CD4-positive, alpha-beta T cell treated with Interleukin-1 beta for 1 hour (primary cell): ENCODE measurements around the gene DUSP7.

Source experiments
- DNase-seq, 2 donors: peaks; one replicate each; pipeline ENCODE4 v3.0.0-alpha.2; 2020 to 2022

Gene DUSP7, protein sequence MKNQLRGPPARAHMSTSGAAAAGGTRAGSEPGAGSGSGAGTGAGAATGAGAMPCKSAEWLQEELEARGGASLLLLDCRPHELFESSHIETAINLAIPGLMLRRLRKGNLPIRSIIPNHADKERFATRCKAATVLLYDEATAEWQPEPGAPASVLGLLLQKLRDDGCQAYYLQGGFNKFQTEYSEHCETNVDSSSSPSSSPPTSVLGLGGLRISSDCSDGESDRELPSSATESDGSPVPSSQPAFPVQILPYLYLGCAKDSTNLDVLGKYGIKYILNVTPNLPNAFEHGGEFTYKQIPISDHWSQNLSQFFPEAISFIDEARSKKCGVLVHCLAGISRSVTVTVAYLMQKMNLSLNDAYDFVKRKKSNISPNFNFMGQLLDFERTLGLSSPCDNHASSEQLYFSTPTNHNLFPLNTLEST

DNA sequence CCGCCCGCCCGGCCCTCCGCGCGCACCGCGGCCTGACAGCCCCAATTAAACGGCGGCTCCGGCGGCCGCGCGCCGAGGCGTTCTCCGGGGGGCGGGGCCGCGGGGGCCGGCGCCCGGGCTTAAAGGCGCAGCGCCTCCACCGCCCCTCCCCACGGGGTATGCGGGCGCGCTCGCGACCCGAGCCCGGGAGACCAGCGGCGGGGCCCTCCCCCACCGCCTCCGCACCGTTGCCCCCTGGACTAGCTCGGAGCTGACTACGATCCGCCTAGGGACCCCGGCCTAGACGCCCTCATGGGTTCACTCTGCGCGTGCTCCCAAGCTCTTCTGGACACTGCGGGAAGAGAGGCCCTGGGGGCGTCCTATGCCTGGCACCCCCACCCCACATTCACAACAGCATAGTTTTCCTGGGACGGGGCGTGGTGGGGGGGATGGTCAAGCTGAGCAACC, at the start of gene DUSP7:
DUSP7 (minus strand) TSS at position 51 of the 447 bp plus-strand sequence. CDS start 205 bp downstream, outside the sequence.
- peak; percentile 67 to 74 for DNase-seq

DNA sequence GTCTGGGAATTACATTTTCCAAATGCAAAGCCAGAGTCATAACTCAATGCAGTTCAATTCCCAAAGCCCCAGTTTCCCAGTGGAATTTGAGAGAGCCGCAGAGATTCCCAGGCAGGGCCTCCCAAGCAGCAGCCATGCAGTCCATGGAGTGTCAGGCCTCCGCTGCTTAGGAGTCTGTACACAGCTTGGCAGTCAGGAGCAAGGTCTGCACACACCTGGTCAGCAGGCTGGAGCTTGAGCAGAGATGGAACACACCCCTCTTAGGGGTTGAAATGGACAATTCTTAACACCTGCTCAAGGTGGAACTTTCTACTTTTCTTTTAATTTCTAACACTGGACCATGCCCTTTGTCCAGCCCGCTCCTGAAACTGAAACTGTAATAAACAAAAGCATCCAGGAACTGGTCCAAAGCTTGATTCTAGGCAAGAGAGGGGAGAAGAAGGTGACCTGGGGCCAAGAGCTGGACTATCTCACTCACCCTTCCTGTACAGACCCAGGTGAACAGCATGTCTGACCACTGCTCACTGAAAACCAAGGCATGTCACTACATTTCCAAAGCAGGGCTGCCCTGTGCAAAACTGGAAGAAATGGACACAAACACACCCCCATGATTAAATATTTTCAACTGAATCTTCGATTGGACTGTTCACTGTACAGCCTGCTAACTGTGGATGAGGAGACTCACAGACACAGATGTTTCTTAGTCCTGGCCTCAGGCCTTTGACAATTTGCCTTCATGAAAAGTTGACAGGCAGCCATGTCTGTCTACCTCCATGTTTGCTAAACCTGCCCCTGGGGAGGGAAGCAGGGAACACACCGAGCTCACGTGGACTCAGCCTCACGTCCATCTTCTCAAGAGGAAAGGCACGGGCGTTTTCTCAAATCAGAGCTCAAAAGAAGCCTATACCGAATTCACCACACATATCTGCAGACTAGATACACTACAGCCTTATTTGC, 48.6 kb upstream of the DUSP7 start:
- DNase-seq: no peak

DNA sequence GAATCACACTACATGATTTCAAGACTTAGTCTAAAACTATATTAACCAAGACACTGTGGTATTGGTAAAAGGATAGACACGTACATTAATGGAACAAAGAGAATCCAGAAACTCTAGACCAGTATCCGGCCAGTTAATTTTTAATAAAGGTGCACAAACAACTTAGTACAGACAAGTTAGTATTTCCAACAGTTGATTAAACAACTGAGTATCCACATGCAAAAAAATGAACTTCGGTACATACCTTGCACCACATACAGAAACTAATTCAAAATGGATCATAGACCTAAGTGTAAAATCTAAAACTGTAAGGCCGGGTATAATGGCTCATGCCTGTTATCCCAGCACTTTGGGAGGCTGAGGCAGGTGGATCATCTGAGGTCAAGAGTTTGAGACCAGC, 46.6 kb upstream of the DUSP7 start:
- DNase-seq: no peak

DNA sequence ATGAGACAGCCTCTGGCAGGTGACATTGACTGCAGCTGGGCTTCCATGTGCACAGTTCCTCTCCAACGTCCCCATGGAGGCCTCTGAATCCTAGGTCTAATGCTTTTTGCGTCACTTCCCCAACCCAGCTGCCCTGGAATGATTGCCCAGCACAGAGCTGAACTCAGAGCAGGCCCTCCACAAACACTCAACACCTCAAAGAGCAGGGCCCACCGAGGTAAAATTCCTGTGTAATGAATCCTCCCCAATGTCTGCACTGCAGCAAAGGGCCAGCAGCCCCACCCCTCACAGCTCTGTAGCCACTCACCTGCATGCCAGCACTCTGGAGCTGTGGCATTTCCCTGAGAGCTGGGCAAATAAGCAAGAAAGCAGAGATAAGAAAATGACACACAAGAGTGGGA, 42.6 kb upstream of the DUSP7 start:
- no peak for DNase-seq

DNA sequence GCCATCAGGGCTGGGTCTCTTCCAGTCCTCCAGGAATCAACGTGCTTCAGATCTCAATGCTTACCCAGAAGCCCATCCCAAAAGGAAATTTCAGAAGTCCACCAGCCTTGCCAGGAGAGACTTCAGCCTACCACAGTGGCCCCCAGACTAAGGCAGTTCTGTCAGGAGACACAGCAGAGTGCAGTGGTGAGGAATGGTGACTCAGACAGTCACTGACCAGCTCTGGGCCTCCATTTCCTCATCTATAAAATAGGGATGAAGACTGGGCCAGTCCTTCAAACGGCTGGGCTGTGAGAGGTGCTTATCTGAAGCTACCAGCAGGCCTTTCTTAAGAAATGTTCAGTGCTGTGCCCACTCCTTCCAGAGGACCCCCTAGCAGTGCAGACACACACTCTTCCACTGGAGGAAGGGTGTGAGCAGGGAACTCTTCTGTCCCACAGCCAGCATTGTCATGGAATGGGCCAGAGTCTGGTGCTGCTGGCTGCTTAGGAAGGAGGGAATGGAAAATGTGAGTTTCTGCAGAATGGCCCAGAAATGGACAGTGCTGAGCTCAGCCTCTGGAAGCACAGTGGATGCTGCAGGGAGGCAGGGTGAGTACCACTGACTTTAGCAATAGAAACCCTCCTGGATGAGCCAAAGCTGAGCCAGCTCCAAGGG, 41.6 kb upstream of the DUSP7 start:
- no peak for DNase-seq

DNA sequence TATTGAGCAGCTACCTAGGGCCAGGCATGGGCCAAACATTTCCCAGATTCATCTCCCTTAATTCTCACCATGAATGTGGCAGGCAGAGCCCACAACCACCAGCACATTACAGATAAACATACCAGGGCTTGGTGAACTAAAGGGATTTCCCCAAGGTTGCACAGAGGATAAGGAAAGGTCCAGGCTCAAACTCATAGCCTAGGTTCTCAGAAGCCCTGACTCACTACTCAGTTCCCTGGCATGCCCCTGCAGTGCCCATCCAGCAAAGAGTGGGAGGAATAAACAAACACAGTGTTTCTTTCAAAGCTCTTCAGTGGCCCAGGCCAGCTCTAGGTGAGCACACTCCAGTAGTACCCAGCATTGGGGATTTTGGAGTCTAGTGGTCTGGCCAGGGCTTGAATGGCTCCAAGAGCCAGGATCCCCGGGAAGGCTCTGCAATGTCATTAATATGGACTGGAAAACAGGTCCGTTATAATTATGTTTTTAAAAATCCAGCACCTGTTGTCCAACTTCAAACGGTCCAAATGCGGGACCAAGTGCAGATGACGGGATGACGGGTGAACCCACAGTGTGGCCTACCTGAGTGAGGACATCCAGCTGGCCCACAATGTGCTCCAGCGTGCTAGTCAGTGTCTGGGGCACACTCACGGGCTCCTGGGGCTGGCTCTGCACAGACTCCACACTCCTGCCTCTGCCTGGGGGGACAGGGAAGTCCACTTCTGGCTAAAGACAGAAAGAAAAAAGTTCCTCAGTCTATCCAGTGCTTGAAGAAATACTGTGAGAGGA, 39.8 kb upstream of the DUSP7 start:
- DNase-seq: no peak

DNA sequence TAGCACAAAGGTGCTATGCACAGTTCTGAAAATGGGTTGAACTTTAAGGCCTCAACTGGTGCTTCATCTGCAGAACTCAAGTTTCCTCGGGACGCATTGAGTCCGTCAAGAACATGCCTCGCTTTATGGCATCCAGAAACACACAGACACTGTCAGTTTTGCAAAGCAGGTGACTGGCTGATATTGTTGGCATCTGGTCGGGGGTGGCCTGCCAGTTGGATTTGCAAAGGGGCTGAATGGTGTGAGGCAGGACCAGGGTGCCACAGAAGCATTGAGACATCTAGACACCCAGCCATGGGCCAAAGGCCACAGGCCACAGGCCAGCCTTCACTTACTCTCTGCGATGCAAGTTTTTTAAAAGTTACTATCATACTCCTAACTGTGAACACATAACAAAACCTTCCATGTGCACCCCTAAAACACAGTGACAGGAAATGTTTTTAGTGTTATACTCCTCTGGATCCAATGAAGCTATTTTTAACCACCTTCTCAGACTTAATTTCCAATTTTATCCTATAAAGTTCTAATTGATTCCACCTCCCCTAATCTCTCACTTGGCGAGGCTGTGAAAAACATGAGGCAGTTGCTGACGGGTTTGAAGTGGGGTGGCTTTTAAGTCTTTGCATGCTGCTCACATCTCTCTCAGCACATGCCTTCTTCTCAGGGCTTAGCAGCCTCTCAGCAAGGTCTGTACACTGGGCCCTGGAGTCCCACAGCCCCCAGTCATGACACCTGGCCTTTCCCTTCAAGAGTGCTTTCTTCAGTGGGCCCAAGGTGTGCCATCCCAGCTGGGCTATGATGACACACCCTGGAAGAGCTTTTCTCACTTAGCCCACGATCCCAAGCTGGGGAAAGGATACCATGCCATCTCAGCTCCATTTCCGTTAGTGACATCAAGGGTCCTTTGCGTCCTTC, 38.5 kb upstream of the DUSP7 start:
- DNase-seq: no peak

DNA sequence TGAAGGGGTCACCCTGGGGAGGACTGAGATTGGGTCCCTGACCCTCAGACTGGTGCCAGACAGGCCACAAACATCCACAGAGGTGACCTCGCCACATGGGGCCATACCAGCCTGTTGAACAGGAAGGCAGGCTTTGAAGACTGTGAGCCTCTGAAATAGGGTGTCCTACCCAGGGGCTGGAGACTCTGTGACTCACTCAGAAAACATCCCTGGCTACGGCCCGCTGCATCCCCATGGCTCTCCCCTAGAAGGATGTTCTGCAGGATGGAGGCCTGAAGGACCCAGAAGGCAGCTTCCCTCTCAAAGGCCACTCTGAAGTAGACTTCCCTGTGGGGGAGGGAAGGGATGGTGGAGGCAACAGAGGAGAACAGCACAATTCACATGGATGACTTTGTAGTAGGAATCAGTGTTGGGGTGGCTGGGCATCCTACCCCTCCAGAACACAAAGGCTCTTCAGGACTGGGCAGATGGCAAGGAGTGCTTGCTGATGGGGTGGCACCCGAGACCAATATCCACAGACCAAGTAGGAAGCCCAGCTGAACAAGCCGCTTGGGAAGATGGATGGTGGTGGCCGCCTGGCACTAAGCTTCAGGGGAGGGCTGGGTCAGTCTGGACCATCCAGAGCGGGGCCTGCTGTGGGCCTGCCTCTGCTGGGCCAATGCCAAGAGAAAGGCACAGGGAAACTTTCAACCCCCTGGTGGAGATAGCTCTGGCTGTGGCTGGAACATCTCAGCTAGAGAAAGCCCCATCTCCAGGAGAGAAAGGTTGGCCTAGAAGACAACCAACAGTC, 37.6 kb upstream of the DUSP7 start:
- DNase-seq: no peak

DNA sequence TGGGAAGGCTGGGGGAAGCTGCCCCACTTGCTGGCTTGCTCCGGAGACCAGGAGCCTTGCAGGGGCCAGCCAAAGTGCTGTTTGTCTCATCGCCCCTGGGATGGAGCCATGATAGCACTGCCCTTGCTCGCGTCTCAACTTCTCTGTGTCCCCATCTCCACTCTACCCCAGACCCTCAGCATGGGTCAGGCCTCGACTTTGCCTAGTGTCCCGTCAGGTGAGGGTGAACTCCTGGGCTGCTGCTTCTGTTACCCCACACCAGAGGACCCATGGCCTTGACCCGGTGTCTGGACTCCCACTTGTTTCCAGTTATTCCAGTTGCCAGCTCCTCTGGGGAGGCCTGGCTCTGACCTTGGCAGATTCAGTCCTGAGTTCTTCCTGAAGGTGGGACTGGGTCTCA, 36.5 kb upstream of the DUSP7 start:
- DNase-seq: no peak

DNA sequence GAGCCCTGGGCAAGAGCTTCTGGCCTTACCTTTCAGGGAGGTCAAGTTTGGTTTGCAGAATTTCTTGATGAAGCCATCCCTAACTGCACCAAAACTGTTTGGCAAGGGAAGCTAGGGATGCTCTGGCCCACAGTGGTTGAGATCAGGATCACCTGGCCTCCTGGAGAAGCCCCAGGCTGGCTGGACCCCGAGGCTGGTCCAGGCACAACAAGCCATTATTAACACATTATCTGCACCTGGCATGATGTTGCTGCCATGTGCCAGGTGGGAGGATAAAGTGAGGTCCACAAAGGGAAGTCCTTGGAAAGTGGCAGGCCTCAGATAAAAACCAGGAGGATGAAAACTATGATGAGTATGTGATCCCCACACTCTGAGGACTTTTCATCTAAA, 35.9 kb upstream of the DUSP7 start:
- no peak for DNase-seq

DNA sequence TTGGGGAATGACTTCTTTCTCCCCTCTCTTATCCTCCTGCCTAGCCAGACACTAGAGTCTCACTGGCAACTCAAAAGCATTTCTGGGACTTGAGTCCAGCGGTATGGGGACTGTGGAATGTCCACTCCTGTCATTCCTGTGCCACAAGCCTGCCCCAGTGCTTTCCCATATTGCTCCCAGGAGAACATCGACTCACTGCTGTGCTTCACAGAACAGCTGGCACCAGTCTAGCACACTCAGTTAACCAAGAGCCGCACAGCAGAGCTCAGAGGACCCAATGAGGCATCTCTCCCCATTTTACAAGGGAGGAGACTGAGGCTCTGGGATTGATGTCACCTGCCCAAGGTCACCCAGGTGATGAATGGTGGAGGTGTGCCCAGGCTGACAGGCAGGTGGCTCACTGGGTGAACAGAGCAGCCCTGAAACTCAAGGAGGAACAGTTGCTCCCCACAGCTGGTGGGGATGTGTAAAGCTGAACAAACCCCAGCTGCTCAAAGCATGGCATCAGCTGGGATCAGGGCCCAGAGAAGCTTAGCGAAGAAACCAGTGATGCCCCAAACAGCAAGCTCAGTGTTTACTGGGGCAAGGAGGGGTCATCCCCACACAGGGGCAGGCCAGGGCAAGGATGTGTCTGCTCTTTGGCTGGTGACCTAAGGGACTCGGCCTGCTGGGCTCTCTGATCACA, 35.4 kb upstream of the DUSP7 start:
- DNase-seq: no peak

DNA sequence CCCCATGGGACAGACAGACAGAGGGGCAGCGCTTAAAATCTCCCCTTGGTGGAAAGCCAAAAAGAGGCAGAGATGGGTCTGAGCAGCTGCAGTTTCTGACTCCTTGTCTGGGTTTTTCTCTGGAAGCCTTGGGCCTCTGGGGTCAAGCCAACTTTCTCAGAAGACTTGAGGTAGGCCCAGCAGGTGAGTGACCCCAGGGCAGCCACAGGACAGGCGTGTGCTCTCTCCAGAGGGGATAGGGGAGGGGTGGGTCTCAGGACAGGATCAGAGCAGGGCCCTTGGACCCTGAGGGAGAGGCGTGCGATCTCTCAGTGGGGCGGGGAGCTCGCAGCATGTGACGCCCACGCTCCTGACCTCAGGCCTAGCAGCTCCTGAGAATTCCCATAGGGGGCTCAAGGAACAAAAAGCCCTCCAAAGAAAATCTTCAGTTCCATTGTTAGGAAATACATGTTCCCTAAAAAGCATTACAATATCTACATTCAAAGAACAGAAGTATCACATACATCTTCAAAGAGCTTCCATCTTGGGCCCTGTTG, 34.6 kb upstream of the DUSP7 start:
- DNase-seq: no peak

DNA sequence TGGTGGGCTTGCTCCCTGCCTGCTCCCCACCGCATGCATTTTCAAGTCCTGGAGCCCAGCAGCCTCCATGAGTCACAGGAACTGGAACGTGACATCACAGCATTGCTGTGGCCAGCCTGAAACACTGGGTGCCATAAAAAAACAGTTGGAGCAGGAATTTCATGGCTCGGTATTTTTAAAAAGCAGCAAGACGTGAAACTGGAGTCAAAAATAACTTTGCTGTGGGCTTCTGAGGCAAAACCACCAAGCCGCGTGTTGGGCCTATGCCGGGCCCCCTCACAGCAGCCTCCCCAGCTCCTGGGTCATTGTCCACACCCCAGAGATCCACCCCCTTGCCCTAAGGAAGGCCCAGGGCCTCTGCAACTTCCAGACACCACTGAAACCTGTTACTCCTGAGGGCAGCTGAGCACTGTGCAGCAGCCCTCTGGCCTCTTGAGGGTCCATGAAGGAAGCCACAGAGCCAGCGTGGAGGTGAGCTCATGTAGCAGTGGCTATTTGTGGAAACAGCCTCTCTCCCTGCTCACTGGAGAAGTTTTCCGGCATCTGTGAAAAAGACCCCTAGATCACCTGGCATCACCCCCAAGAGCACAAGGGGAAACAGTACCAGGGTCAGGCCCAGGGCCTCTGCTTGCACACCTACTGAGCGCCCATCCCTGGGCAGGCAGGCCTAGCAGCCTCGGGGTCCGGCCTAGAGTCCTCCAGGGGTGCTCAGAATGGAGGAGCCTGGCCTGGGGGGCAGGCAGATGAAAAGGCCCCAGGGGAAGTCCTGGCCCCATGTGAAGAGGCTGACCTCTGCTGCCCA, 34.0 kb upstream of the DUSP7 start:
- no peak for DNase-seq

DNA sequence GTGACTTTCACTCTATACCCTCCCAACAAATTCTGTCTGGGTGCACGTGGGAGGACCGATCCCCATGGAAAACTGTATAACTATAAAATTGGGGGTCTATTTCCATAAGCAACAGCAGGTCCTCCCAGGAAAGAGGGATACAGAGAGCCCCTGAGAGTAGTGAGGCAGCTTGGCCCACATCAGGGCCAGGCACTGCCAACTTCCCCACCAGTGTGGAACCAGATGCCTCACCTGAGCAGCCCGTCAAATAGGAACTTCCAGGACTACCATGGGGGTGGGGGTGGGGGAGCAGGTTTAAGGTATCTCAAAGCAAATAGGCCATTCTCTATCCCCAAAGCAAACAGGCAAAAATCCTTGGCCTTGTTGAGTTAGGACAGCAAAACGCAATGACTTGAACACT, 33.3 kb upstream of the DUSP7 start:
- no peak for DNase-seq

DNA sequence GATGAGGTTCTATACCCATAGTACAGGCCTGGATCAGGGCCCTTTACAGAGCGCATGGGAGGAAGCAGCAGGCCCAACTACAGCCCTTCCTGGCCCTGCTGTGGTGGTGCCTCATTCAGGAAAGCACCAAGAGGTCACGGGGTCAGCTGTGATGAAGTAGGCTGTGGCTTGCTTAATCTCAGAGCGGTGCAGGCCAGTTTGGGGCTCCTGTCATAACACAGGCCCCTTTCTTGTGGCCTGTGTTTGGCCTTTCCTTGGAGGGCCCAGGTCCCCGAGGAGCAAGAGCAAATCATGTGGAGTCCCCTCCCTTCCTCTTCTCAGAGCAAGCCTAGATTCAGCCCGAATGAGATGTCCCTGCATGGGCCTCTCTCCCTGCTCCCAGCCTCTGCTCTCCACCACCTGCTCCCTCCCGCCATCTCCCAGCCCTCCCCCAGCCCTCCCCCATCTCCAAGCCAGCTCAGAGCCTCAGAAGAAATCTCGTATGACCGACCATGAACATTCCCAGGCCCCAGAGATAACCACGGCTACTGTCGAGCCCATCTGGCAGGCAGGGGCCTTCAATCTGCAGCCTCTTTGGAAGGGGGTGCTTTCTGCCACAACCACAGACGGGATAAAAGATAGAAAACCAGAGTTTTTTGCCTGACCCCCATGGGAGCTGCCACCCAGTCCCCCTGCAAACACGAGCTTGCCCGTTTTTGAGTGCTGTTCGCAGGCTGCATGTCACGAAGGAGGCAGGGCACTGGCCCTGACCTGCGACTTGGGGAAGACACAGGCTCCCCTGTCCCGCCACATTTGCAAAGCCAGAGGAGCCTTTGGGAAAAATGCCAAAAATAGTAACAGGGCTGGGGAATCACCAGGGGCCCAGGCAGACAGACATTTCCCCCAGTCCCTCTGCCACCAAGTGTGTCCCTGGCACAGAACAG, 32.3 kb upstream of the DUSP7 start:
- DNase-seq: peak; percentile 4 to 69

DNA sequence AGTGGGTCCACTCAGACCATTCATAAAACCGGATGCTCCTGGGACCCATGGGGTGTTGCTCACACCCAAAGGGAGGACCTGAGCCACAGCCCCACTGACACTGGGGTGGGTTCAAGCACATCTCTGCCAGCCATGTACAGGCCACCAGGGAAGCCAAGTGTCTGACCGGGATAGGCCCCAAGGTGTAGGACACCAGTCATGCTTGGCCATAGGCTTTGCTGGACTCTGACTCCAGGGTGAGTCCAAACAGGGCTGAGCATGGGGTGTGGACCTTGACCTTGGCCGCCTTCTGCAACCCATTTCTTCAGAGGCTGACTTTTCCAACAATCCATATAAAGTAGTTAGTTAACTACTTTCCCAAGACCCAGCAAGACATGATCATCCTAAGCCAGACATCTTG, 31.4 kb upstream of the DUSP7 start:
- no peak for DNase-seq

DNA sequence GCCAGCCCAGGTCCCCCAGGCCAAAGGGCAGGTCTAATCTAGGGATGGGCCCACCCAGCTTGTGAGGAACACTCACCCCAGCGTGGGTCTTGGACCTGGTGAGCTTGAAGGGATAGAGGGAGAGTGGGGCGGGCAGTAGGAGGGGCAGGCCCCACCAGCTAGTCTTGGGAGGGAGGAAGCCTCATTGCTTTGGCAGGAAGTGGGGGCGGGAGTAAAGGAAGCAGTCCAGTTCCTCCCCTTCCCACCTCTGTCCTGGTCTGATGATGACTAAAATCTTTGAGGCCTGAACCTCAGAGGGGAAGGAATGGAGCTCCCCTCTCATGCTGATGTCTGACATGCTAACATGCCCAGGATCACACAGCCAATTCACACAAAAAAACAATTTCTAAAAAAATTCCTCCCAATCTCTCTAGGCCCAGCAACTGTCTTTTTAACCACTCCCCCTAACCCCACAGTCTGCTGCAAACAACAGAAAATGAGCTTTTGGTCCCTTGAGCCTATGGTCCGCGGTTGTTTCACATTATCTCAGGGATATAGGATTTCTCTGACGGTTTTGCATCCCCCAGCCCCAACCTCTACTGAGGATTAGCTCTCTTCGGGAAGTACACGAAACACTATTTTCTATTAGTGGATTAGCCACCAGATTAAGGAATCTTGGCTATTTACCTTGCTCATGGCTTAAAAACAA, 30.7 kb upstream of the DUSP7 start:
- no peak for DNase-seq
